ENCODE data around the gene SEMA5A. TPM values are rescaled to one million over a fixed set of nuclear protein-coding genes. Genes with fewer than 3 reads are reported as not detected.

Gene SEMA5A
- total RNA-seq, 1 experiment from 2014 or later: 34.3 TPM

DNA sequence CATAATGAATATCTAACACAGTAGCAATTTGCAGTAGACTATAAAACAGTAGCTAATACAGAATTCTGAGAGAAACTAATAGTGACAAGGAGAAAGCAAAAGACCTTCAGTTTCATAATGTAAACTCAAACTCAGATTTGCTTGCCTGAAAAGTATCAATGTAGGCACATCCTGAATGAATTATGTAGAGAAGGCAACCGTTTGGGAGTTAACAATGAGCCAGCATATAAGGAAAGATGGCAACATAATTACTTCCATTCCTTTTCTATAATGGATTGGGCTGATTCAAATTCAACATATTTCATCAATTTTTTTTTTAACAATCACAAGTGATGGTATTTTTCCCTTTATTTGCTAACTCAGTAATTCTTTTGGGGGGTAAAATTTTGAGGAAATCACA is 261.6 kb downstream of the SEMA5A start:
- Histone ChIP-seq H3K4me3 (ENCODE audit: low read depth, low read length) (no peak overlapping the region), H3K27me3 (replicated peaks; ENCODE audit: control insufficient read depth, insufficient read depth, low read length) (no peaks in the 10 kb centered on the region), H3K9me3 (no peaks in the 10 kb centered on the region), H3K4me1 (no peaks in the 10 kb centered on the region), H3K36me3 (ENCODE audit: control insufficient read depth, insufficient read depth, low read length) (no peaks in the 10 kb centered on the region)
- TF ChIP-seq, protein P1, sequence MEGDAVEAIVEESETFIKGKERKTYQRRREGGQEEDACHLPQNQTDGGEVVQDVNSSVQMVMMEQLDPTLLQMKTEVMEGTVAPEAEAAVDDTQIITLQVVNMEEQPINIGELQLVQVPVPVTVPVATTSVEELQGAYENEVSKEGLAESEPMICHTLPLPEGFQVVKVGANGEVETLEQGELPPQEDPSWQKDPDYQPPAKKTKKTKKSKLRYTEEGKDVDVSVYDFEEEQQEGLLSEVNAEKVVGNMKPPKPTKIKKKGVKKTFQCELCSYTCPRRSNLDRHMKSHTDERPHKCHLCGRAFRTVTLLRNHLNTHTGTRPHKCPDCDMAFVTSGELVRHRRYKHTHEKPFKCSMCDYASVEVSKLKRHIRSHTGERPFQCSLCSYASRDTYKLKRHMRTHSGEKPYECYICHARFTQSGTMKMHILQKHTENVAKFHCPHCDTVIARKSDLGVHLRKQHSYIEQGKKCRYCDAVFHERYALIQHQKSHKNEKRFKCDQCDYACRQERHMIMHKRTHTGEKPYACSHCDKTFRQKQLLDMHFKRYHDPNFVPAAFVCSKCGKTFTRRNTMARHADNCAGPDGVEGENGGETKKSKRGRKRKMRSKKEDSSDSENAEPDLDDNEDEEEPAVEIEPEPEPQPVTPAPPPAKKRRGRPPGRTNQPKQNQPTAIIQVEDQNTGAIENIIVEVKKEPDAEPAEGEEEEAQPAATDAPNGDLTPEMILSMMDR (IDR thresholded peaks at IDR 0.05; ENCODE audit: insufficient read depth in 1 of 2, low read depth in 1 of 2, low read length in 1 of 2, severe bottlenecking in 1 of 2, unreplicated experiment in 1 of 2): no peak
- H3K27ac Mint-ChIP-seq (ENCODE audit: unreplicated experiment): no peak overlapping the region
- ChIA-PET POLR2A (no interaction called here), CTCF (no interaction called here)
- peaks cover 6% of the 10 kb centered on the region for H3K36me3 Mint-ChIP-seq (ENCODE audit: insufficient read depth, unreplicated experiment)
- no TSS peak for BruUV-seq (replicated peaks)
- H3K9me3 Mint-ChIP-seq (ENCODE audit: unreplicated experiment): peaks cover 1% of the 10 kb centered on the region
- no peak for DNase-seq
- peaks cover 17% of the 10 kb centered on the region for H3K4me1 Mint-ChIP-seq (ENCODE audit: low read depth, unreplicated experiment)
- no peak overlapping the region for H3K4me3 Mint-ChIP-seq (ENCODE audit: unreplicated experiment)
- intact Hi-C loops (cut with micrococcal nuclease; ENCODE audit: unreplicated experiment): no loop called here
- H3K27me3 Mint-ChIP-seq (ENCODE audit: insufficient read depth, unreplicated experiment): no peaks in the 10 kb centered on the region

DNA sequence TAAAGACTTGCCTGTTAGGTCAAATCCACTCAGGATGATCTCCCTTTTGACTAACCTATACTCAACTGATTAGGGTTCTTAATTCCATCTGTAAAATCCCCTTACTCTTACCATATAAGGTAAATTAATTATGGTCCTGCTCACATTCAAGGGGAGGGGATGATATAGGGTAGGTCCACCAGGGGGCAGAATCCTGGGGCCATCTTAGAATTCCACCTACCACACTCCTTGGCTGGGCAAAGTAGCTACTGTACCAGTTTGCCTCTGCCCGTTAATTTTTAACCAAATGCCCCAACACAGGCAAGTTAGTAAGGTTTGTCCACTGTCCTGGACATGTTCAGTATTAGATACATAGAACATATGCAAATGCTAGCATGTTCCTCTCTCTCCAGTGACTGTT is 262.4 kb downstream of the SEMA5A start:
- no peaks in the 10 kb centered on the region for H3K4me1 ChIP-seq
- peaks cover 8% of the 10 kb centered on the region for H3K36me3 Mint-ChIP-seq (ENCODE audit: insufficient read depth, unreplicated experiment)
- POLR2A ChIA-PET: no interaction called here
- TF ChIP-seq, protein P1 (IDR thresholded peaks at IDR 0.05; ENCODE audit: insufficient read depth in 1 of 2, low read depth in 1 of 2, low read length in 1 of 2, severe bottlenecking in 1 of 2, unreplicated experiment in 1 of 2): no peak
- intact Hi-C loops (cut with micrococcal nuclease; ENCODE audit: unreplicated experiment): no loop called here
- H3K4me1 Mint-ChIP-seq (ENCODE audit: low read depth, unreplicated experiment): peaks cover 17% of the 10 kb centered on the region
- H3K36me3 ChIP-seq (ENCODE audit: control insufficient read depth, insufficient read depth, low read length): no peaks in the 10 kb centered on the region
- H3K9me3 ChIP-seq: no peaks in the 10 kb centered on the region
- H3K9me3 Mint-ChIP-seq (ENCODE audit: unreplicated experiment): peaks cover 7% of the 10 kb centered on the region
- CTCF ChIA-PET: no interaction called here
- BruUV-seq (replicated peaks): no TSS peak
- no peak for DNase-seq
- no peak overlapping the region for H3K4me3 ChIP-seq (ENCODE audit: low read depth, low read length)
- H3K27me3 ChIP-seq (replicated peaks; ENCODE audit: control insufficient read depth, insufficient read depth, low read length): no peaks in the 10 kb centered on the region
- H3K27ac Mint-ChIP-seq (ENCODE audit: unreplicated experiment): no peak overlapping the region
- no peaks in the 10 kb centered on the region for H3K27me3 Mint-ChIP-seq (ENCODE audit: insufficient read depth, unreplicated experiment)
- H3K4me3 Mint-ChIP-seq (ENCODE audit: unreplicated experiment): no peak overlapping the region

DNA sequence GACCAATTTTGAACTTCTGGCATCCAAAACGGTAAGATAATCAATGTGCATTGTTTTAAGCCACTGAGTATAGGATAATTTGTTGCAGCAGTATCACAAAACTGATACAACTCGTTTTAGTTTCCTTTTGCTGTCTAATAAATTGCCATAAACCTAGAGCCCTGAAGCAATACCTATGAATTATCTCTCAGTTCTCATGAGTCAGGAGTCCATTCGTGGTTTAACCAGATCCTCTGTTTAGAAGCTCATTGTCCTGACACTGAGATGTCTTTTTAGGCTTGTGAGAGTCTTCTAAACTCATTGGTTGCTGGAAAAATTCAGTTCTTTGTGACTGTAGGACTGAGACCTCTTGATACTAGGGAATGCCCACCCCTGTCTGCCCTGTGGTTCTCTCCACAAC is 262.9 kb downstream of the SEMA5A start:
- Histone ChIP-seq H3K9me3 (no peaks in the 10 kb centered on the region), H3K4me1 (no peaks in the 10 kb centered on the region), H3K36me3 (ENCODE audit: control insufficient read depth, insufficient read depth, low read length) (no peaks in the 10 kb centered on the region), H3K4me3 (ENCODE audit: low read depth, low read length) (no peak overlapping the region), H3K27me3 (replicated peaks; ENCODE audit: control insufficient read depth, insufficient read depth, low read length) (no peaks in the 10 kb centered on the region)
- Mint-ChIP-seq H3K4me3 (ENCODE audit: unreplicated experiment) (no peak overlapping the region), H3K27ac (ENCODE audit: unreplicated experiment) (no peak overlapping the region), H3K9me3 (ENCODE audit: unreplicated experiment) (peaks cover 7% of the 10 kb centered on the region), H3K27me3 (ENCODE audit: insufficient read depth, unreplicated experiment) (no peaks in the 10 kb centered on the region), H3K36me3 (ENCODE audit: insufficient read depth, unreplicated experiment) (peaks cover 13% of the 10 kb centered on the region), H3K4me1 (ENCODE audit: low read depth, unreplicated experiment) (peaks cover 13% of the 10 kb centered on the region)
- CTCF ChIA-PET: no interaction called here
- BruUV-seq (replicated peaks): no TSS peak
- DNase-seq: no peak
- POLR2A ChIA-PET: no interaction called here
- intact Hi-C loops (cut with micrococcal nuclease; ENCODE audit: unreplicated experiment): no loop called here
- TF ChIP-seq, protein P1 (IDR thresholded peaks at IDR 0.05; ENCODE audit: insufficient read depth in 1 of 2, low read depth in 1 of 2, low read length in 1 of 2, severe bottlenecking in 1 of 2, unreplicated experiment in 1 of 2): no peak
